GM12878 (cell line): ENCODE results near the gene ZNF17.

Experiments
- NFIC ChIP-seq: IDR thresholded peaks from 2 replicates; pipeline ENCODE4 v1.6.1; 2012; ENCODE audit warnings: low read depth, mild to moderate bottlenecking, inconsistent platforms, low read length, moderate library complexity
- NRF1 ChIP-seq: conservative IDR thresholded peaks from 2 replicates; pipeline ENCODE4 v1.6.1; 2011; ENCODE audit warnings: mild to moderate bottlenecking, low read depth, low read length, improper control_type of control experiment
- POLR2AphosphoS5 ChIP-seq: IDR thresholded peaks from 2 replicates; pipeline ENCODE4 v1.6.1; 2011; ENCODE audit warnings: mild to moderate bottlenecking, low read length, inconsistent platforms
- TF ChIP-seq, protein P1 (sequence below), 3 experiments: IDR thresholded peaks in 2 of 3; conservative IDR thresholded peaks in 1 of 3; 2 replicates each; pipeline ENCODE4 v1.5.1; 2011; ENCODE audit warnings: low read depth in 3 of 3, low read length in 3 of 3, mild to moderate bottlenecking in 3 of 3, control low read depth in 2 of 3, moderate library complexity in 2 of 3, inconsistent platforms in 1 of 3, mixed read lengths in 1 of 3; ENCODE audit not compliant: control insufficient read depth in 2 of 3, insufficient read depth in 1 of 3; ENCODE audit errors: extremely low read depth in 1 of 3
- TF ChIP-seq, protein P2 (sequence below): IDR thresholded peaks from 2 replicates; pipeline ENCODE4 v1.6.1; 2012; ENCODE audit warnings: low read depth, low read length, improper control_type of control experiment

DNA sequence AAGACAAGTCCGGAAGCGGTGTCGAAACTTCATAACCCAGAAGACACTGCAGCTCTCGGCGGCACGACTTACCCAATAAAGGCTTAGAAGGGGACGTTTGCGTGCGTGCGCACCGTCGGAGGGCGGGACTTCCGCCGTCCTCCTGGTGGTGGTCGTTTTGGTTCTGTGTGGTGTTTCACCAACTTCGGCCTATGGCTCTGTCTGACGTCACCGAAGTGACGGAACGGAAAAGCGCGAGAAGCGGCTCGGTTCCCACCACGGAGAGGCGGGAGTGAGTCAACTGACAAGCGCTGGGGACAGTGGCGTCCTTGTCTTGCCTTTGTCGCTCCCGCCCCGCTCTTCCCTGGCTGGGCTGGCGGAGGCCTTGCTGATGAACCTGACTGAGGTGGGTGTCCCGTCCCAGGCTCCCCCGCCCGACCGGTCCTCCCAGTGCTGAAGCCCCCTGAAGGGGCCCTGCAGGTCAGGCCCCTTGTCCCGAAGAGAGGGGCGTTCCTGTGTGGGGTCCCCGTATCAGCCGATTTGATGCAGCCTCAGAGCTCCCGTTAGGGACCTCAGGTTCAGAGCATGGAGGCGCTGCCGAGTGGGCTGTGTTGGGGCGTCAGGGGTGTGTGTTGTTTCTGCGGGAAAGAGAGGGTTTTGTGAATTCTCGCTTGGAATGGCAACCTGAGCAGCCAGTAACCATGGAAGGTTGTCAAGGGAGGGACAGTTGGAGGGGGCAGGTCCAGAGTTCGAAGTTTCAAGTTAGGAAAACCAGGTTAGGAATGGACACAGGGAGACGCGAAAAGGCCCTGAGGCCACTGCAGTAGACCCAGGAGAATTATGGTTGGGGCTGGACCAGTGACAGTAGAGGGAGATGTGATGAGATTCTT, 21.0 kb upstream of the ZNF17 start, which contains the start of gene ZNF548:
- TF ChIP-seq, protein P1, sequence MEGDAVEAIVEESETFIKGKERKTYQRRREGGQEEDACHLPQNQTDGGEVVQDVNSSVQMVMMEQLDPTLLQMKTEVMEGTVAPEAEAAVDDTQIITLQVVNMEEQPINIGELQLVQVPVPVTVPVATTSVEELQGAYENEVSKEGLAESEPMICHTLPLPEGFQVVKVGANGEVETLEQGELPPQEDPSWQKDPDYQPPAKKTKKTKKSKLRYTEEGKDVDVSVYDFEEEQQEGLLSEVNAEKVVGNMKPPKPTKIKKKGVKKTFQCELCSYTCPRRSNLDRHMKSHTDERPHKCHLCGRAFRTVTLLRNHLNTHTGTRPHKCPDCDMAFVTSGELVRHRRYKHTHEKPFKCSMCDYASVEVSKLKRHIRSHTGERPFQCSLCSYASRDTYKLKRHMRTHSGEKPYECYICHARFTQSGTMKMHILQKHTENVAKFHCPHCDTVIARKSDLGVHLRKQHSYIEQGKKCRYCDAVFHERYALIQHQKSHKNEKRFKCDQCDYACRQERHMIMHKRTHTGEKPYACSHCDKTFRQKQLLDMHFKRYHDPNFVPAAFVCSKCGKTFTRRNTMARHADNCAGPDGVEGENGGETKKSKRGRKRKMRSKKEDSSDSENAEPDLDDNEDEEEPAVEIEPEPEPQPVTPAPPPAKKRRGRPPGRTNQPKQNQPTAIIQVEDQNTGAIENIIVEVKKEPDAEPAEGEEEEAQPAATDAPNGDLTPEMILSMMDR (IDR thresholded peaks at IDR 0.05 in 2 of 3, conservative IDR thresholded peaks at IDR 0.05 in 1 of 3; ENCODE audit: control insufficient read depth in 2 of 3, extremely low read depth in 1 of 3, insufficient read depth in 1 of 3, low read depth in 3 of 3, low read length in 3 of 3): peak in 2 of 3 experiments; percentile 18 to 23; a peak in 2 of 6 replicates
- TF ChIP-seq, protein P2, sequence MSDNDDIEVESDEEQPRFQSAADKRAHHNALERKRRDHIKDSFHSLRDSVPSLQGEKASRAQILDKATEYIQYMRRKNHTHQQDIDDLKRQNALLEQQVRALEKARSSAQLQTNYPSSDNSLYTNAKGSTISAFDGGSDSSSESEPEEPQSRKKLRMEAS: no peak
- no peak for TF ChIP-seq NFIC
- TF ChIP-seq NRF1: peak; percentile 40
- peak; percentile 71; the same call in 1 of the 2 replicates for TF ChIP-seq POLR2AphosphoS5
